Measurements from ENCODE around the gene SYMPK. TPM values are rescaled to one million over a fixed set of nuclear protein-coding genes. Genes with fewer than 3 reads are reported as not detected.
A peak's percentile ranks its signal among the peaks of the same experiment; 100 is the strongest.

The SYMPK gene
- total and polyA plus RNA-seq, 5 experiments from 2014 or later = 4.4 to 91.1 (median 15.4) TPM

- DNase-seq = peak; percentile 90 to 96 (median 94)
- Mint-ChIP-seq H3K4me3 (peak overlapping the region in 9 of 10 donors; percentile 26 to 76 (median 42)), H3K9me3 (no peaks in the 10 kb centered on the region), H3K4me1 (peaks cover 0 to 11% (median 6%) of the 10 kb centered on the region in 4 donors), H3K27ac (peak overlapping the region in 6 of 10 donors; percentile 20 to 83 (median 55)), H3K36me3 (peaks cover 0 to 11% (median 0%) of the 10 kb centered on the region in 3 donors), H3K27me3 (peaks cover 1 to 22% (median 16%) of the 10 kb centered on the region in 5 donors)
- POLR2A ChIA-PET = interaction anchor here (1.1 to 2.6 kb wide), 8 partner anchors 18 to 85 kb away, joined by 3 to 16 read pairs (median 6); partner anchors contain the start of genes DMWD, IRF2BP1, MYPOP and SIX5
- ATAC-seq = peak; percentile 95 to 99
Observed at GRCh38 chr19:45817010-45817724, 45.8 kb downstream of the SYMPK start.

GRCh38 chr19:45816236-45817009, 46.5 kb downstream of the SYMPK start:
- no peak for ATAC-seq
- peaks cover 0 to 11% (median 0%) of the 10 kb centered on the region in 3 donors for H3K36me3 Mint-ChIP-seq
- H3K9me3 Mint-ChIP-seq = no peaks in the 10 kb centered on the region
- peaks cover 0 to 11% (median 6%) of the 10 kb centered on the region in 4 donors for H3K4me1 Mint-ChIP-seq
- peaks cover 1 to 26% (median 17%) of the 10 kb centered on the region in 5 donors for H3K27me3 Mint-ChIP-seq
- H3K4me3 Mint-ChIP-seq = peak overlapping the region in 3 of 10 donors; percentile 29 to 64 (median 61)
- DNase-seq = no peak
- POLR2A ChIA-PET = interaction anchor here (0.9 to 2.6 kb wide), 8 partner anchors 16 to 86 kb away, joined by 3 to 16 read pairs (median 6); partner anchors contain the start of genes DMWD, IRF2BP1, MYPOP and SIX5
- H3K27ac Mint-ChIP-seq = peak overlapping the region in 1 of 10 donors; percentile 83

- peak overlapping the region; percentile 4 to 72 (median 56) for H3K4me3 Mint-ChIP-seq
- peak overlapping the region in 1 of 10 donors; percentile 65 for H3K27ac Mint-ChIP-seq
Observed at GRCh38 chr19:45815481-45816216, 47.3 kb downstream of the SYMPK start.

GRCh38 chr19:45814851-45815480, 48.0 kb downstream of the SYMPK start, which contains the start of gene RSPH6A:
Gene RSPH6A (minus strand): TSS chr19:45815308. CDS start chr19:45815176, 132 bp downstream.
- Mint-ChIP-seq H3K36me3 (peaks cover 0 to 2% (median 1%) of the 10 kb centered on the region in 3 donors), H3K9me3 (no peaks in the 10 kb centered on the region), H3K4me1 (peaks cover 0 to 11% (median 6%) of the 10 kb centered on the region in 4 donors), H3K27me3 (peaks cover 3 to 36% (median 21%) of the 10 kb centered on the region in 5 donors), H3K27ac (peak within 1 kb of the TSS in 3 of 10 donors; percentile 18 to 65 (median 22)), H3K4me3 (peak within 1 kb of the TSS; percentile 24 to 72 (median 56))
- peak in 1 of 2 donors; percentile 14 for ATAC-seq
- POLR2A ChIA-PET = interaction anchor here (0.7 to 1.4 kb wide), 3 partner anchors 8 to 117 kb away, joined by 3 to 4 read pairs (median 3); partner anchors contain the start of gene SIX5
- DNase-seq = no peak

More at GRCh38 chr19:45815481-45816216, 47.3 kb downstream of the SYMPK start:
- ATAC-seq (peak in 1 of 2 donors; percentile 24), DNase-seq (peak in 2 of 10 donors; percentile 16 to 19)
- Mint-ChIP-seq H3K4me1 (peaks cover 0 to 11% (median 6%) of the 10 kb centered on the region in 4 donors), H3K36me3 (peaks cover 0 to 8% (median 0%) of the 10 kb centered on the region in 3 donors), H3K27me3 (peaks cover 1 to 29% (median 18%) of the 10 kb centered on the region in 5 donors), H3K9me3 (no peaks in the 10 kb centered on the region)
- POLR2A ChIA-PET = interaction anchor here (0.7 to 2.6 kb wide), 6 partner anchors 7 to 118 kb away, joined by 3 to 16 read pairs (median 4); partner anchors contain the start of genes DMWD, IRF2BP1 and SIX5

GRCh38 chr19:45814166-45814780, 48.7 kb downstream of the SYMPK start:
- DNase-seq = no peak
- Mint-ChIP-seq H3K4me1 (peaks cover 0 to 11% (median 8%) of the 10 kb centered on the region in 4 donors), H3K4me3 (peak overlapping the region in 4 of 10 donors; percentile 4 to 43 (median 32)), H3K9me3 (no peaks in the 10 kb centered on the region), H3K36me3 (peaks cover 0 to 1% (median 0%) of the 10 kb centered on the region in 3 donors), H3K27ac (peak overlapping the region in 2 of 10 donors; percentile 18 to 22), H3K27me3 (peaks cover 5 to 43% (median 25%) of the 10 kb centered on the region in 5 donors)
- ATAC-seq = no peak
- POLR2A ChIA-PET = interaction anchor here (0.9 to 1.4 kb wide), 3 partner anchors 9 to 45 kb away, joined by 3 to 4 read pairs (median 3); partner anchors contain the start of gene SIX5

GRCh38 chr19:45812297-45812696, 50.6 kb downstream of the SYMPK start:
- Mint-ChIP-seq H3K9me3 (no peaks in the 10 kb centered on the region), H3K27ac (peak overlapping the region in 1 of 10 donors; percentile 58), H3K36me3 (peaks cover 0 to 1% (median 0%) of the 10 kb centered on the region in 3 donors), H3K4me3 (no peak overlapping the region), H3K27me3 (peaks cover 5 to 45% (median 26%) of the 10 kb centered on the region in 5 donors), H3K4me1 (peaks cover 0 to 11% (median 7%) of the 10 kb centered on the region in 4 donors)
- ATAC-seq = no peak
- no peak for DNase-seq
- POLR2A ChIA-PET = interaction anchor here (1.0 kb wide), 1 partner anchor 13 kb away, joined by 3 read pairs; no protein-coding TSS in a partner anchor

GRCh38 chr19:45809643-45810159, 53.2 kb downstream of the SYMPK start:
- peaks cover 0 to 2% (median 0%) of the 10 kb centered on the region in 9 donors for H3K9me3 Mint-ChIP-seq
- no peak overlapping the region for H3K27ac Mint-ChIP-seq
- H3K27me3 Mint-ChIP-seq = peaks cover 5 to 45% (median 29%) of the 10 kb centered on the region in 5 donors
- H3K4me3 Mint-ChIP-seq = no peak overlapping the region
- no peak for ATAC-seq
- peaks cover 0 to 5% (median 0%) of the 10 kb centered on the region in 4 donors for H3K4me1 Mint-ChIP-seq
- no peak for DNase-seq
- H3K36me3 Mint-ChIP-seq = peaks cover 0 to 1% (median 0%) of the 10 kb centered on the region in 3 donors
- POLR2A ChIA-PET = interaction anchor here (0.9 kb wide), 1 partner anchor 10 kb away, joined by 3 read pairs; no protein-coding TSS in a partner anchor

- ATAC-seq (no peak), DNase-seq (no peak)
- Mint-ChIP-seq H3K4me1 (peaks cover 0 to 5% (median 0%) of the 10 kb centered on the region in 4 donors), H3K4me3 (no peak overlapping the region), H3K36me3 (peaks cover 0 to 1% (median 0%) of the 10 kb centered on the region in 3 donors), H3K9me3 (peaks cover 0 to 2% (median 0%) of the 10 kb centered on the region in 9 donors), H3K27ac (no peak overlapping the region), H3K27me3 (peaks cover 5 to 33% (median 20%) of the 10 kb centered on the region in 5 donors)
- POLR2A ChIA-PET = interaction anchor here (0.6 to 0.7 kb wide), 2 partner anchors 10 to 54 kb away, joined by 3 to 5 read pairs; no protein-coding TSS in a partner anchor
Observed at GRCh38 chr19:45805719-45806118, 57.2 kb downstream of the SYMPK start.

- Mint-ChIP-seq H3K4me1 (peaks cover 0 to 5% (median 0%) of the 10 kb centered on the region in 4 donors), H3K27ac (no peak overlapping the region), H3K4me3 (no peak overlapping the region), H3K27me3 (peaks cover 3 to 33% (median 18%) of the 10 kb centered on the region in 5 donors), H3K36me3 (no peaks in the 10 kb centered on the region), H3K9me3 (peaks cover 0 to 2% (median 0%) of the 10 kb centered on the region in 9 donors)
- POLR2A ChIA-PET = interaction anchor here (0.6 kb wide), 1 partner anchor 55 kb away, joined by 5 read pairs; no protein-coding TSS in a partner anchor
- DNase-seq = no peak
- no peak for ATAC-seq
Observed at GRCh38 chr19:45804959-45805230, 58.1 kb downstream of the SYMPK start.

GRCh38 chr19:45804140-45804958, 58.6 kb downstream of the SYMPK start:
- peaks cover 0 to 2% (median 0%) of the 10 kb centered on the region in 4 donors for H3K4me1 Mint-ChIP-seq
- ATAC-seq (no peak), DNase-seq (no peak)
- H3K27me3 Mint-ChIP-seq = peaks cover 1 to 30% (median 16%) of the 10 kb centered on the region in 5 donors
- no peaks in the 10 kb centered on the region for H3K36me3 Mint-ChIP-seq
- H3K9me3 Mint-ChIP-seq = peaks cover 0 to 2% (median 0%) of the 10 kb centered on the region in 9 donors
- no peak overlapping the region for H3K27ac Mint-ChIP-seq
- no peak overlapping the region for H3K4me3 Mint-ChIP-seq
- POLR2A ChIA-PET = no interaction called here

Measured in naive thymus-derived CD8-positive, alpha-beta T cell (primary cell).